Mesothelial cell of epicardium (in vitro differentiated cells): ENCODE data around the gene SNX19. TPM values are rescaled to one million over a fixed set of nuclear protein-coding genes. Genes with fewer than 3 reads are reported as not detected.

ENCODE experiments used
- DNase-seq, 2 experiments: peaks; one replicate each; pipeline ENCODE4 v3.0.0; 2021; ENCODE audit warnings: low spot score in 2 of 2; ENCODE audit not compliant: unreplicated experiment in 2 of 2
- H3K27ac Mint-ChIP-seq: 2 replicates; pipeline ENCODE4 v1.8.0; 2021; ENCODE audit warnings: mixed read lengths
- H3K27me3 Mint-ChIP-seq: 2 replicates; pipeline ENCODE4 v1.8.0; 2021; ENCODE audit warnings: low read depth, mixed read lengths
- H3K36me3 Mint-ChIP-seq: 2 replicates; pipeline ENCODE4 v1.8.0; 2021; ENCODE audit warnings: mixed read lengths
- H3K4me1 Mint-ChIP-seq: 2 replicates; pipeline ENCODE4 v1.8.0; 2021; ENCODE audit warnings: mixed read lengths
- H3K4me3 Mint-ChIP-seq: 2 replicates; pipeline ENCODE4 v1.8.0; 2021; ENCODE audit warnings: mild to moderate bottlenecking, moderate library complexity, mixed read lengths
- H3K9me3 Mint-ChIP-seq: 2 replicates; pipeline ENCODE4 v1.8.0; 2021; ENCODE audit warnings: mixed read lengths
- total RNA-seq: library from RNA; stranded (reverse); gene quantifications from 3 replicates; pipeline ENCODE4 v1.2.1, GENCODE V29; 2021
- TF ChIP-seq, protein P1 (sequence below): fragments of 200-600 bp; sonication (generic); IDR thresholded peaks from one replicate; pipeline ENCODE4 v1.5.0; 2021; ENCODE audit warnings: antibody characterized with exemption; ENCODE audit not compliant: unreplicated experiment

Gene SNX19
- total RNA-seq, 1 donor from 2014 or later: 60.1 TPM

DNA sequence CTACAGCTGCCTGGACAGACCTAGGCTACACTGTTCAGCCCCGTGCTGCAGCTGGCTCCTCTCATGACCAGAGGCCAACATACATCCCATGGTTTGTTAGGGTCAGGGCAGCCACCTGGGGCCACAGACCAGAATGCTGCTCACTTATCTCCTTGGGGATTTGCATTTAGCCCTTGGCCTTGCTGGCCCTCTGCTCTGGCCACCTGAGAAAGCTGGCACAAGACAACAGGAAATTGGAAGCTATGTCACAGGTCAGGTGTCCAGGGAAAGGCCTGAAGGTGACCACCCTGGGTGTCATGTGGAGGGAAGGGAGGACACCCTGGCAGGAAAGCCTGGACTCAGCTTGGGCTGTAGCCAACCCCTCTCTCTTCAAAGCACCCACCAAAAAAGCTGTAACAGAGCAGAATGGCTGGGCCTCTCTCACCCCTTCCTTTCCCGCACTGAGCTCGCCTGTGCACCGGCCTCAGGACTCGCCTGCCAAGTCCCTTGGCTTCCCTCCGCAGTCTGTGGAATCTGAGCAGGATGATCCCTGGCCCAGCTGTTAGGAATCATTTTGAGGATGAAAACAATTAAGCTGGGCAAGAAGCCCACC is 86.3 kb downstream of the SNX19 start:
- peaks cover 6% of the 10 kb centered on the region for H3K27me3 Mint-ChIP-seq
- H3K9me3 Mint-ChIP-seq: no peaks in the 10 kb centered on the region
- no peak for DNase-seq
- H3K27ac Mint-ChIP-seq: peak overlapping the region; percentile 7
- H3K4me3 Mint-ChIP-seq: no peak overlapping the region
- TF ChIP-seq, protein P1, sequence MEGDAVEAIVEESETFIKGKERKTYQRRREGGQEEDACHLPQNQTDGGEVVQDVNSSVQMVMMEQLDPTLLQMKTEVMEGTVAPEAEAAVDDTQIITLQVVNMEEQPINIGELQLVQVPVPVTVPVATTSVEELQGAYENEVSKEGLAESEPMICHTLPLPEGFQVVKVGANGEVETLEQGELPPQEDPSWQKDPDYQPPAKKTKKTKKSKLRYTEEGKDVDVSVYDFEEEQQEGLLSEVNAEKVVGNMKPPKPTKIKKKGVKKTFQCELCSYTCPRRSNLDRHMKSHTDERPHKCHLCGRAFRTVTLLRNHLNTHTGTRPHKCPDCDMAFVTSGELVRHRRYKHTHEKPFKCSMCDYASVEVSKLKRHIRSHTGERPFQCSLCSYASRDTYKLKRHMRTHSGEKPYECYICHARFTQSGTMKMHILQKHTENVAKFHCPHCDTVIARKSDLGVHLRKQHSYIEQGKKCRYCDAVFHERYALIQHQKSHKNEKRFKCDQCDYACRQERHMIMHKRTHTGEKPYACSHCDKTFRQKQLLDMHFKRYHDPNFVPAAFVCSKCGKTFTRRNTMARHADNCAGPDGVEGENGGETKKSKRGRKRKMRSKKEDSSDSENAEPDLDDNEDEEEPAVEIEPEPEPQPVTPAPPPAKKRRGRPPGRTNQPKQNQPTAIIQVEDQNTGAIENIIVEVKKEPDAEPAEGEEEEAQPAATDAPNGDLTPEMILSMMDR: no peak
- H3K36me3 Mint-ChIP-seq: no peaks in the 10 kb centered on the region
- H3K4me1 Mint-ChIP-seq: peaks cover 15% of the 10 kb centered on the region

- DNase-seq: no peak
- no peak overlapping the region for H3K27ac Mint-ChIP-seq
- TF ChIP-seq, protein P1: no peak
- no peaks in the 10 kb centered on the region for H3K9me3 Mint-ChIP-seq
- H3K36me3 Mint-ChIP-seq: no peaks in the 10 kb centered on the region
- H3K4me3 Mint-ChIP-seq: no peak overlapping the region
- H3K27me3 Mint-ChIP-seq: peaks cover 4% of the 10 kb centered on the region
- H3K4me1 Mint-ChIP-seq: peaks cover 15% of the 10 kb centered on the region
These were observed 87.5 kb downstream of the SNX19 start for GRCh38 chr11:130828741-130829140.

GRCh38 chr11:130827451-130828377 is 88.6 kb downstream of the SNX19 start:
- TF ChIP-seq, protein P1: no peak
- Mint-ChIP-seq H3K9me3 (no peaks in the 10 kb centered on the region), H3K4me1 (peaks cover 14% of the 10 kb centered on the region), H3K4me3 (no peak overlapping the region), H3K27me3 (peaks cover 1% of the 10 kb centered on the region), H3K36me3 (no peaks in the 10 kb centered on the region), H3K27ac (peak overlapping the region; percentile 41)
- no peak for DNase-seq

GRCh38 chr11:130826572-130826971 is 89.7 kb downstream of the SNX19 start:
- Mint-ChIP-seq H3K27ac (peak overlapping the region; percentile 33), H3K4me1 (peaks cover 9% of the 10 kb centered on the region), H3K9me3 (no peaks in the 10 kb centered on the region)

GRCh38 chr11:130825983-130826382 is 90.3 kb downstream of the SNX19 start:
- Mint-ChIP-seq H3K4me1 (peaks cover 9% of the 10 kb centered on the region), H3K4me3 (no peak overlapping the region), H3K36me3 (no peaks in the 10 kb centered on the region), H3K27me3 (no peaks in the 10 kb centered on the region), H3K9me3 (no peaks in the 10 kb centered on the region), H3K27ac (no peak overlapping the region)
- no peak for DNase-seq
- TF ChIP-seq, protein P1: no peak

More at GRCh38 chr11:130826572-130826971, 89.7 kb downstream of the SNX19 start:
- Mint-ChIP-seq H3K36me3 (no peaks in the 10 kb centered on the region), H3K4me3 (no peak overlapping the region), H3K27me3 (no peaks in the 10 kb centered on the region)
- TF ChIP-seq, protein P1: no peak
- DNase-seq: no peak
